Stomach (tissue), 9 donors: Measurements from ENCODE around the gene RPL10. TPM values are rescaled to one million over a fixed set of nuclear protein-coding genes. Genes with fewer than 3 reads are reported as not detected.

Experiments used
- DNase-seq, 2 donors: peaks; one replicate each; pipeline versions ENCODE4 v3.0.0 to v3.0.0-alpha.2; 2013 to 2019
- H3K27ac ChIP-seq, 5 donors: fragments of 200-600 bp in 4 of 5; sonication (generic) in 4 of 5; one replicate each; pipeline ENCODE4 v1.5.1; 2013 to 2019; ENCODE audit warnings: mild to moderate bottlenecking in 1 of 5, moderate library complexity in 1 of 5
- H3K27me3 ChIP-seq, 3 donors: fragments of 200-600 bp; sonication (generic); one replicate each; pipeline ENCODE4 v1.5.1; 2017 to 2019; ENCODE audit warnings: mixed run types in 1 of 3
- H3K36me3 ChIP-seq, 4 donors: fragments of 200-600 bp; sonication (generic); 1 replicate in 3 of 4; 2 replicates in 1 of 4; pipeline ENCODE4 v1.5.1; 2016 to 2019
- H3K4me1 ChIP-seq, 4 donors: fragments of 200-600 bp; sonication (generic); one replicate each; pipeline ENCODE4 v1.5.1; 2016 to 2019
- H3K4me3 ChIP-seq, 4 donors: fragments of 200-600 bp; sonication (generic) in 3 of 4; one replicate each; pipeline ENCODE4 v1.5.1; 2016 to 2019; ENCODE audit warnings: mild to moderate bottlenecking in 1 of 4
- H3K9me3 ChIP-seq, 4 donors: fragments of 200-600 bp; sonication (generic); one replicate each; pipeline ENCODE4 v1.5.1; 2016 to 2019
- EP300 ChIP-seq: sonication (generic); formaldehyde crosslinking; IDR thresholded peaks from one replicate; pipeline ENCODE4 v1.6.1; 2017; ENCODE audit warnings: antibody characterized with exemption
- POLR2A ChIP-seq, 4 donors: fragments of 450-650 bp; IDR thresholded peaks; one replicate each; pipeline ENCODE4 v1.6.1; 2016; ENCODE audit warnings: antibody characterized with exemption in 4 of 4, control low read depth in 2 of 4, mild to moderate bottlenecking in 1 of 4, moderate library complexity in 1 of 4
- POLR2AphosphoS5 ChIP-seq, 3 donors: sonication (generic); formaldehyde crosslinking; IDR thresholded peaks; one replicate each; pipeline ENCODE4 v1.6.1; 2016; ENCODE audit warnings: antibody characterized with exemption in 3 of 3
- WGBS, 5 donors: extraction: QIAGEN DNeasy Blood & Tissue Kit in 3 of 5; methylation state at CpG; one replicate each; pipeline versions ENCODE4 v1.1.5 to v1.1.7; 2013 to 2018; 5-methylcytosine and 5-hydroxymethylcytosine counted together
- intact Hi-C: fragments of 100-400 bp; cut with DNase I; formaldehyde crosslinking; loops from one replicate; pipeline ENCODE4 v1.15.1; 2023; ENCODE audit warnings: low total_unique reads
- polyA plus RNA-seq, 3 donors: library from polyadenylated mRNA; stranded (reverse); fragments of 200-250 nt; gene quantifications; one replicate each; pipeline ENCODE4 v1.2.3, GENCODE V29; 2013
- total RNA-seq, 5 donors: library from RNA; depleted of rRNA; stranded (reverse); fragments of >200 nt; gene quantifications; one replicate each; pipeline versions ENCODE4 v1.1.0 to v1.2.3, GENCODE V29; 2014 to 2016
- TF ChIP-seq, protein P1 (sequence below), 7 experiments: fragments of 450-650 bp in 4 of 7; fragments of 200-600 bp in 3 of 7; sonication (generic) in 3 of 7; IDR thresholded peaks; one replicate each; pipeline ENCODE4 v1.5.1; 2016 to 2019; ENCODE audit warnings: antibody characterized with exemption in 7 of 7, control low read depth in 2 of 7, mild to moderate bottlenecking in 1 of 7
- donor health status: healthy with polysubstance abuse.
- donor health status: Bipolar disorder and iron deficiency.
- donor health status: healthy.

Gene RPL10
- total and polyA plus RNA-seq, 8 donors: 783 to 8,616 (median 2,882) TPM

DNA sequence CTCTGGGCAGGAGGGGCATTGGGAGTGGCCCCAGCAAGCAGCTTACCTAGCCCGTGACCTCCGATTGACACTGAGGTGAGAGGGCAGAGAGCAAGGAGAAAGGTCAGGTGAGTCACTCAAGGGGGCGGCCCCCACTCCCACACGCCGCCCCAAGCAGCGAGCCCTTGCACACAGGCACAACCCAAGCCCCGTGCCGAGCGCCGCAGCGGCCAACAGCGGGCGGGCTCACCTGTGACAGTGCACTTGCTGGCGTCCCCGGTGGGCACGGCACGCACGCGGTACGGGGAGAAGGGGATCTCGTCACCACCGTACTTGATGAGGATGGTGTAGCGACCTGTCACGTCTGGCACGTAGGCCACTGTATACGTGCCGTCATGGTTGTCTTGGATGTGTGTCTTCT is 41.0 kb upstream of the RPL10 start:
- peaks cover 61 to 97% (median 95%) of the 10 kb centered on the region in 4 donors for H3K36me3 ChIP-seq
- no peak for DNase-seq
- intact Hi-C loops: no loop called here
- no peak overlapping the region for H3K4me3 ChIP-seq
- WGBS, 5 donors: 74 to 94% (median 91%) methylated on average over 2 to 27 of the region's 27 CpGs
- no peaks in the 10 kb centered on the region for H3K9me3 ChIP-seq
- H3K4me1 ChIP-seq: no peaks in the 10 kb centered on the region
- peak overlapping the region in 2 of 5 donors; percentile 35 to 53 for H3K27ac ChIP-seq
- H3K27me3 ChIP-seq: no peaks in the 10 kb centered on the region
- no peak for TF ChIP-seq POLR2AphosphoS5 (IDR thresholded peaks at IDR 0.05)
- TF ChIP-seq POLR2A (IDR thresholded peaks at IDR 0.05): no peak
- TF ChIP-seq, protein P1, sequence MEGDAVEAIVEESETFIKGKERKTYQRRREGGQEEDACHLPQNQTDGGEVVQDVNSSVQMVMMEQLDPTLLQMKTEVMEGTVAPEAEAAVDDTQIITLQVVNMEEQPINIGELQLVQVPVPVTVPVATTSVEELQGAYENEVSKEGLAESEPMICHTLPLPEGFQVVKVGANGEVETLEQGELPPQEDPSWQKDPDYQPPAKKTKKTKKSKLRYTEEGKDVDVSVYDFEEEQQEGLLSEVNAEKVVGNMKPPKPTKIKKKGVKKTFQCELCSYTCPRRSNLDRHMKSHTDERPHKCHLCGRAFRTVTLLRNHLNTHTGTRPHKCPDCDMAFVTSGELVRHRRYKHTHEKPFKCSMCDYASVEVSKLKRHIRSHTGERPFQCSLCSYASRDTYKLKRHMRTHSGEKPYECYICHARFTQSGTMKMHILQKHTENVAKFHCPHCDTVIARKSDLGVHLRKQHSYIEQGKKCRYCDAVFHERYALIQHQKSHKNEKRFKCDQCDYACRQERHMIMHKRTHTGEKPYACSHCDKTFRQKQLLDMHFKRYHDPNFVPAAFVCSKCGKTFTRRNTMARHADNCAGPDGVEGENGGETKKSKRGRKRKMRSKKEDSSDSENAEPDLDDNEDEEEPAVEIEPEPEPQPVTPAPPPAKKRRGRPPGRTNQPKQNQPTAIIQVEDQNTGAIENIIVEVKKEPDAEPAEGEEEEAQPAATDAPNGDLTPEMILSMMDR (IDR thresholded peaks at IDR 0.05): no peak
- no peak for TF ChIP-seq EP300

DNA sequence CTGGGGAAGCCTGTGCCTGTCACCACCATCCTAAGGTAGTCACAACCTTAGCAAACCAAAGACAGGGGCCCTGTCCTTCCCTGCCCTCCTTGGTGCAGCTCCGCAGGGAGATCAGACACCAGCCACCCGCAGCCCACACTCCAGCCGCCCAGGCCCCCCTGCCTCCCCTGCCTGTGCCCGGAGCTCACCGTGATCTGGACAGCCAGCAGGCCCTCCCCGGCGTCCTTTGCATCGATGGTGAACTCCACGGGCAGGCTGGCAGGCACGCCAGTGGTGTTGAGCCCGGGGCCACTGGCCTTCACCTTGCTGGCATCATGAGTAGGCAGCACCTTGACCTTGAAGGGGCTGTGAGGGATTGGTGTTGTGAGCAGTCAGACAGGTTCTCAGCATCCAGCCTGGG is 40.2 kb upstream of the RPL10 start:
- peak overlapping the region in 2 of 5 donors; percentile 29 to 43 for H3K27ac ChIP-seq

DNA sequence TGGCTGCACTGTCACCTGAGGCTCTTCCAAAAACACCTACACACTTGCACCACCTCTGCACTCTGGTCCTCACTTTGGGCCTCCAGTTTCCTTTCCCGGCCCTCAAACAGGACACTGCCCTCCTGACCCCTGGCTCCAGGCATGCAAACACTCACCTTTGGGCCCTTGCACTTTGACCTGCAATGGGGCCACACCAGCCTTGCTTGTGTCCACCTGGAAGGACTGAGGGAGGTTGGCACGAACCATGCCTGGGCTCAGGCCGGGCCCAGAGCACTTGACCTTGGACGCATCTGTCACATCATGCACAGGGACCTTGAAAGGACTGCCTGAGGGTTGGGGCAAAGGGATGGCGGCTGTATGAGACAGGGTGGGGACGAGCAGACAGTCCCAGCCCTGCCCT is 39.3 kb upstream of the RPL10 start:
- Histone ChIP-seq H3K36me3 (peaks cover 60 to 97% (median 91%) of the 10 kb centered on the region in 4 donors), H3K27ac (peak overlapping the region in 2 of 5 donors; percentile 29 to 43), H3K4me3 (no peak overlapping the region), H3K4me1 (no peaks in the 10 kb centered on the region), H3K27me3 (no peaks in the 10 kb centered on the region), H3K9me3 (no peaks in the 10 kb centered on the region)
- intact Hi-C loops: no loop called here
- TF ChIP-seq POLR2A (IDR thresholded peaks at IDR 0.05) (no peak), EP300 (no peak), POLR2AphosphoS5 (IDR thresholded peaks at IDR 0.05) (no peak)
- TF ChIP-seq, protein P1 (IDR thresholded peaks at IDR 0.05): no peak
- WGBS, 5 donors: 56 to 92% (median 81%) methylated on average over 1 to 6 of the region's 6 CpGs
- DNase-seq: no peak

More for the DNA sequence above, 40.2 kb upstream of the RPL10 start:
- H3K27me3 ChIP-seq: no peaks in the 10 kb centered on the region
- H3K4me3 ChIP-seq: no peak overlapping the region
- H3K9me3 ChIP-seq: no peaks in the 10 kb centered on the region
- intact Hi-C loops: no loop called here
- 85 to 93% (median 87%) methylated on average over 11 of the region's 11 CpGs; no CpG with 5 or more reads in 1 of the 5 donors for WGBS, 5 donors
- H3K36me3 ChIP-seq: peaks cover 65 to 97% (median 94%) of the 10 kb centered on the region in 4 donors
- DNase-seq: no peak
- H3K4me1 ChIP-seq: no peaks in the 10 kb centered on the region
- TF ChIP-seq POLR2AphosphoS5 (IDR thresholded peaks at IDR 0.05) (no peak), POLR2A (IDR thresholded peaks at IDR 0.05) (no peak), EP300 (no peak)
- TF ChIP-seq, protein P1 (IDR thresholded peaks at IDR 0.05): no peak

DNA sequence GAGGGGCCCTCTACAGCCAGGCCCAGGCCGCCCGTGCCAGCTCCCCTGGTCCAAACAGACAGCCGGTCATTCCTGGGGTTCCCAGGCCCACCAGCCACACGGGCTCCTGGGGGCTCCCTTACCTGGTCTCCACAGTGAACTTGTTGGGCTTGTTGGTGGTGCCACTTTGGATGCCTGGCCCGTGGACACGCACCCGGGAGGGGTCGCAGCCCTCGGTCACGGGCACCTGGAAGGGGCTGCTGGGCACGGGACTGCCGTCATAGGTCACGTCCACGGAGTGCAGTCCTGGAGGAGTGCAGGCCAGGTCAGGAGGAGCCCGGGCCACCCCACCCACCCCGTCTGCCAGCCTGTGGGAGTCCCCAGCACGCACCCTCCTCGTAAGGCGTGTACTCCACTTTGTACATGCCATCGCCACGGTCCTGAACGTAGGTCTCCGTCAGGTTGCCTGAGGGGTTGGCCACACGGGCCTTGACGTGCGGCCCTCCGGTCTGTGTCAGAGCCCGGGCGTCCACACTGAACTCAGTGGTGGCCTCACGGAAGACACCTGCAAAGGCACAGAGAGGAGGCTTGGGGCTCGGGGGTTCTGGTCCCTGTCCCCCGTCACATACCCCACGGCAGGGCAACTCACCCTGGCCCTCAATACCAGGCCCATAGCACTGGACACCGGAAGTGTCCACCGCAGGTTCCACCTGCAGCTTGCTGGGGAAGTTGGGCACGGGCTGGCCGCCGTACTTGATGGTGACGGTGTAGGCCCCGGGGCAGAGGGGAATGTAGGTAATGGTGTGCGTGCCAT is 38.6 kb upstream of the RPL10 start:
- no peaks in the 10 kb centered on the region for H3K4me1 ChIP-seq
- no peak overlapping the region for H3K4me3 ChIP-seq
- H3K9me3 ChIP-seq: no peaks in the 10 kb centered on the region
- peak overlapping the region in 2 of 5 donors; percentile 43 to 49 for H3K27ac ChIP-seq
- H3K36me3 ChIP-seq: peaks cover 61 to 97% (median 91%) of the 10 kb centered on the region in 4 donors
- intact Hi-C loops: no loop called here
- no peak for DNase-seq
- TF ChIP-seq, protein P1 (IDR thresholded peaks at IDR 0.05): no peak
- TF ChIP-seq POLR2A (IDR thresholded peaks at IDR 0.05): no peak
- TF ChIP-seq EP300: no peak
- TF ChIP-seq POLR2AphosphoS5 (IDR thresholded peaks at IDR 0.05): no peak
- no peaks in the 10 kb centered on the region for H3K27me3 ChIP-seq
- 60 to 95% (median 91%) methylated on average over 1 to 41 of the region's 41 CpGs for WGBS, 5 donors
